ENCODE results near the gene PEX14.

Gene PEX14

GRCh38 chr1:10671090-10671489, 196.3 kb downstream of the PEX14 start:
- no peak overlapping the region for H3K27ac Mint-ChIP-seq
- H3K4me3 Mint-ChIP-seq = no peak overlapping the region
- H3K27me3 Mint-ChIP-seq = no peaks in the 10 kb centered on the region

DNA sequence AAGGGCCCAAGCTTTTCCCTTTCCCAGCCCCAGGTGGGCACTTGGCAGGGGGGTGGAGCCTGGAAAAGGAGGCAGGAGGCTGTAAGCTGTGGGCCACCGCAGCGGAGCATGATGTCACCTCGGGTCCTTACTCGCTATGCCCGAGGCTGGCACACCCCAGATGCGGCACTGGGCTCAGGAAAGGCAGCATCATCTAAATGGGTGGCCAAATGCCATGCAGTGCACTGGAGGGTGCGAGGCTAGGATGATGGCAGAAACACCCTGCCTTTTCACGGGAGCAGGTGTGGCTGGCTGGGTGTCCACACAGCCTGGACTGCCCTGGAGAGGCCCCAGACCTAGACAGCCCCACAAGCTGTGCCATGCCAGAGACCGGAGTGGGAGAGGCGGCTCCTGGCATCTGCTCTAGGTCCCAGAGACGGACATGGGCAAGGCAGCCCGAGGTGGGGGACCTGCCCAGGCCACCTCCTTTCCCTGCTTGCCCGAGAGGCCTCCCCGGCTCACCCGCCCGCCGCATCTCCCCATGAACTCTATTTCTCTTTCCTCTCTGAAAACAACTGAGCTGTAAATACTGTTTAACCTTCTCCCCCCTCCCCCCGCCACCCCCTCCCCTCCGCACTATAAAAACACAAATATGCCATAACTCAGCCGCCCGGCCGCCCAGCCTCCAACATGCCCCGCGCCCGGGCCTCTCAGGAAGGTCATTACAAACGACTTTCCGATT, 197.0 kb downstream of the PEX14 start:
- H3K36me3 Mint-ChIP-seq (ENCODE audit: low read depth) = no peaks in the 10 kb centered on the region
- no peak overlapping the region for H3K4me3 Mint-ChIP-seq
- H3K27me3 Mint-ChIP-seq = no peaks in the 10 kb centered on the region
- H3K27ac Mint-ChIP-seq = no peak overlapping the region
- no peaks in the 10 kb centered on the region for H3K9me3 Mint-ChIP-seq
- H3K4me1 Mint-ChIP-seq (ENCODE audit: low read depth) = no peaks in the 10 kb centered on the region

More at GRCh38 chr1:10671090-10671489, 196.3 kb downstream of the PEX14 start:
- no peaks in the 10 kb centered on the region for H3K36me3 Mint-ChIP-seq (ENCODE audit: low read depth)
- no peaks in the 10 kb centered on the region for H3K9me3 Mint-ChIP-seq
- no peaks in the 10 kb centered on the region for H3K4me1 Mint-ChIP-seq (ENCODE audit: low read depth)

DNA sequence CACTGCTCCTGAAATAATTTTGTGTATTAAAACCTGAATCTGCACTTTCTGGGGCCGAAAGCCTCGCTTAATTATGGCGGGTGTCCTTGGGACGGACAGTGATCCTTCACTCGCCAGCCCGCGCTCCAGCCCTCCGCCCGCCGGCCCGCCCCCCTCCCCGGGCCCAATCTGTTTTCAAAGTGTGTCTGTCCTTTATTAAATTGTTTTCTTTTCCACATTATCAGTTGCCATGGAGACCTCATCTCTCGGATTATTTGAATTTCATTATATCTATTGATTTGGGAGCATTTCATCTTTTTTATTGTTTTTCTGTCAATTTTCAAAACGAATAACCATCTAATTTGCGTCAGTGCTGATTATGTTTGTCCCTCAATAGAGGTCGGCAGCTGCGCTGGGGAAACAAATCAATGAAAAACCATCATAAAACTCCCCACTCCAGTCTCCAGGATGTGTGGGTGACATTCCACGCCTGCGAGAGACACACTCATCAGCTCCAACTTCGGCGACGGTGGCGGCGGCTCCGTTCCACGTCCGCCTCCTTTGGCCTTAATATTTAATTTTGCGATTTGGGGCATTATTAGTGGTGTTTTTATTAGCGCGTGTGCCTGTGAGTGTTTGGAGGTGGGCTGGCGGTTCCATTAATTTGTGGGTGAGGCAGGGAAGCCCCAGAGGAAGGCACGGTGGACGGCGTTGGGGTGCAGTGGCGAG, 197.7 kb downstream of the PEX14 start:
- no peaks in the 10 kb centered on the region for H3K36me3 Mint-ChIP-seq (ENCODE audit: low read depth)
- H3K4me1 Mint-ChIP-seq (ENCODE audit: low read depth) = no peaks in the 10 kb centered on the region
- no peak overlapping the region for H3K4me3 Mint-ChIP-seq
- H3K27ac Mint-ChIP-seq = no peak overlapping the region
- H3K27me3 Mint-ChIP-seq = no peaks in the 10 kb centered on the region
- H3K9me3 Mint-ChIP-seq = no peaks in the 10 kb centered on the region

- H3K27me3 Mint-ChIP-seq = no peaks in the 10 kb centered on the region
- H3K36me3 Mint-ChIP-seq (ENCODE audit: low read depth) = no peaks in the 10 kb centered on the region
- H3K4me3 Mint-ChIP-seq = no peak overlapping the region
- H3K9me3 Mint-ChIP-seq = no peaks in the 10 kb centered on the region
- H3K27ac Mint-ChIP-seq = no peak overlapping the region
- no peaks in the 10 kb centered on the region for H3K4me1 Mint-ChIP-seq (ENCODE audit: low read depth)
These were observed 198.5 kb downstream of the PEX14 start for GRCh38 chr1:10673109-10673711.

- Mint-ChIP-seq H3K4me1 (ENCODE audit: low read depth) (no peaks in the 10 kb centered on the region), H3K27me3 (no peaks in the 10 kb centered on the region), H3K4me3 (no peak overlapping the region), H3K36me3 (ENCODE audit: low read depth) (no peaks in the 10 kb centered on the region), H3K27ac (no peak overlapping the region), H3K9me3 (no peaks in the 10 kb centered on the region)
These were observed 199.5 kb downstream of the PEX14 start for GRCh38 chr1:10674222-10674621.

GRCh38 chr1:10674700-10675609, 200.2 kb downstream of the PEX14 start:
- Mint-ChIP-seq H3K27me3 (no peaks in the 10 kb centered on the region), H3K36me3 (ENCODE audit: low read depth) (no peaks in the 10 kb centered on the region), H3K4me1 (ENCODE audit: low read depth) (no peaks in the 10 kb centered on the region), H3K9me3 (no peaks in the 10 kb centered on the region), H3K4me3 (no peak overlapping the region), H3K27ac (no peak overlapping the region)

DNA sequence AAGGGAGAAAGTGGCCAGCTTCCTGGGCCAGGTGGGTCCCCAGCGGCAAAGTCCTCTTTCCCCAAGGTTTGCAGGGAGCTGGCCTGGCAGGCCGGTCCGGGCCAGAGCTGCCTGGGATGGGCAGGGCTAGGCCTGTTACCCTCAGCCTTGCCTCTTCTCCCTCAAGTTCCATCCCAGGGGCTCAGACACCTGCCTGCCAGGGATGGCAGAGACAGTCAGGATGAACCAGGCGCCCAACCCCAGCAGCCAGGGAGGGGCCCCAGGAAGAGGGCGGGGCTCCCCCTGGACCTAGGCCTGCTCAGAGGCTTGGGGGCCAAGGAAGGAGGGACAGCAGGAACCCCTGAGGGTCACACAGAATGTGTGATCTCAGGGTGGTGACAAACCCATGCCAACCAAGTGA, 201.1 kb downstream of the PEX14 start:
- Mint-ChIP-seq H3K27ac (no peak overlapping the region), H3K27me3 (no peaks in the 10 kb centered on the region), H3K4me1 (ENCODE audit: low read depth) (no peaks in the 10 kb centered on the region), H3K4me3 (no peak overlapping the region), H3K36me3 (ENCODE audit: low read depth) (no peaks in the 10 kb centered on the region), H3K9me3 (no peaks in the 10 kb centered on the region)

GRCh38 chr1:10676963-10677362, 202.2 kb downstream of the PEX14 start:
- no peaks in the 10 kb centered on the region for H3K9me3 Mint-ChIP-seq
- no peak overlapping the region for H3K27ac Mint-ChIP-seq
- H3K4me1 Mint-ChIP-seq (ENCODE audit: low read depth) = no peaks in the 10 kb centered on the region
- no peak overlapping the region for H3K4me3 Mint-ChIP-seq
- no peaks in the 10 kb centered on the region for H3K36me3 Mint-ChIP-seq (ENCODE audit: low read depth)
- H3K27me3 Mint-ChIP-seq = no peaks in the 10 kb centered on the region

- Mint-ChIP-seq H3K4me3 (no peak overlapping the region), H3K27me3 (no peaks in the 10 kb centered on the region), H3K9me3 (no peaks in the 10 kb centered on the region), H3K36me3 (ENCODE audit: low read depth) (no peaks in the 10 kb centered on the region), H3K4me1 (ENCODE audit: low read depth) (no peaks in the 10 kb centered on the region), H3K27ac (no peak overlapping the region)
These were observed 203.0 kb downstream of the PEX14 start for GRCh38 chr1:10677491-10678391.

DNA sequence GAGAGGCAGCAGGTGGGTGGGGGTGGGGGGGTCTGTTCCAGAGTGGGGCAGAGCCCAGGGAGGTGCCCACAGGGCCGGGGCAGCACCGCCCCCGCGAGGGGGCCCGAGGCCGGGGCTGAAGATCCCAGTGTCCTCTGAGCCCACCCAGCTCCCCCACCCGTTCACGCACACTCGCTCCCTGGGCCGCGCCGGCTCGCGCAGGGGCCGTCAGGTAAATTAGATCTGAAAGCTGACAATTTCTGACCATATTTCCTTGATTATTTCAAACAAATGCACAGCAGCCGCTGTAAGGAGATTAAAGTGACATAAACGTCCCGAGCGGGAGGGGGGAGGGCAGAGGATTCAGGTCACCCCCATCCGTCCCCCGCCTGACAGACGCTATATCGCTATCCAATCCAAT, 203.7 kb downstream of the PEX14 start:
- no peaks in the 10 kb centered on the region for H3K27me3 Mint-ChIP-seq
- H3K4me1 Mint-ChIP-seq (ENCODE audit: low read depth) = no peaks in the 10 kb centered on the region
- H3K27ac Mint-ChIP-seq = no peak overlapping the region
- H3K9me3 Mint-ChIP-seq = no peaks in the 10 kb centered on the region
- H3K36me3 Mint-ChIP-seq (ENCODE audit: low read depth) = no peaks in the 10 kb centered on the region
- no peak overlapping the region for H3K4me3 Mint-ChIP-seq

GRCh38 chr1:10678852-10679251, 204.1 kb downstream of the PEX14 start:
- Mint-ChIP-seq H3K27ac (no peak overlapping the region), H3K27me3 (no peaks in the 10 kb centered on the region), H3K9me3 (no peaks in the 10 kb centered on the region), H3K4me1 (ENCODE audit: low read depth) (no peaks in the 10 kb centered on the region), H3K4me3 (no peak overlapping the region), H3K36me3 (ENCODE audit: low read depth) (no peaks in the 10 kb centered on the region)

- H3K36me3 Mint-ChIP-seq (ENCODE audit: low read depth) = no peaks in the 10 kb centered on the region
- H3K27me3 Mint-ChIP-seq = no peaks in the 10 kb centered on the region
- H3K27ac Mint-ChIP-seq = no peak overlapping the region
- H3K4me1 Mint-ChIP-seq (ENCODE audit: low read depth) = no peaks in the 10 kb centered on the region
- no peaks in the 10 kb centered on the region for H3K9me3 Mint-ChIP-seq
- H3K4me3 Mint-ChIP-seq = no peak overlapping the region
These were observed 204.9 kb downstream of the PEX14 start for GRCh38 chr1:10679496-10680220.

Measured in stimulated activated naive CD8-positive, alpha-beta T cell treated with anti-CD3 and anti-CD28 coated beads, Interleukin-15, Interleukin-2, amounts not matched to agents 100 ng/mL and 50 ng/mL, for 24 hours (primary cell).